ENCODE results near the gene RXFP2. TPM values are rescaled to one million over a fixed set of nuclear protein-coding genes. Genes with fewer than 3 reads are reported as not detected.

The RXFP2 gene
- total and polyA plus RNA-seq, 2 experiments from 2014 or later, result not detected

DNA sequence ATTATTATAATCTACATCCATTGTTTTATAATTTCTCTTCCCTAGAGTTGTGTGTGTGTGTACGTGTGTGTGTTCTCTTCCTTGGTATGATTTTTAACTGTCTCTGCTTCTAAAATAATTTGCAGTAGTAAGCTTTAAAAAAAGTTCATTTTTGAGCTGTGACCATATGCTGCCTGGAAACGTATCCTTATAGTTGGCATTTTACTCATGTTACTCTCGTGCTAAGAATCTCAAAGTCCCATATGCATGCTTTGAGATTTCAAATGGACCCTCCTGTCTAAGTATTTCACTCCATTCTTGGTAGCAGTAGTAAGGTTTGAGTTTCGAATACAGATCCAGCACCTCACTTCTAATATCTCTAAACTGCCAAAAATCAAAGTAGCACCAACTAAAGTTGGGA, 109.9 kb downstream of the RXFP2 start:
- TF ChIP-seq EZH2 (IDR thresholded peaks at IDR 0.05; ENCODE audit: insufficient read depth, poor library complexity, severe bottlenecking), result no peak
- no peak for TF ChIP-seq EZH2phosphoT487 (IDR thresholded peaks at IDR 0.05; ENCODE audit: insufficient read depth, low read depth)
- H3K9me2 ChIP-seq (ENCODE audit: insufficient read depth), result no peaks in the 10 kb centered on the region
- WGBS, 2 experiments (ENCODE audit: low coverage in 1 of 2, low lambda C conversion rate in 2 of 2, missing lambda C conversion rate in 2 of 2), result 72 to 77% methylated on average over 4 of the region's 4 CpGs
- H3K4me3 ChIP-seq, result no peak overlapping the region
- no peaks in the 10 kb centered on the region for H3K36me3 ChIP-seq (ENCODE audit: low read depth)
- H3K9me3 ChIP-seq (ENCODE audit: low read depth), result no peaks in the 10 kb centered on the region
- no peak overlapping the region for H3K4me2 ChIP-seq (ENCODE audit: unreplicated experiment)
- in situ Hi-C loops (cut with MboI), result no loop called here
- DNase-seq, result no peak
- no peaks in the 10 kb centered on the region for H3K27me3 ChIP-seq (replicated peaks; ENCODE audit: insufficient read depth)
- H3K79me2 ChIP-seq (ENCODE audit: insufficient read depth), result no peaks in the 10 kb centered on the region
- H4K20me1 ChIP-seq (ENCODE audit: insufficient read depth), result no peaks in the 10 kb centered on the region
- no peak overlapping the region for H2AFZ ChIP-seq
- no peak overlapping the region for H3K27ac ChIP-seq
- H3K9ac ChIP-seq, result no peak overlapping the region
- H3F3A ChIP-seq (ENCODE audit: insufficient read depth), result no peaks in the 10 kb centered on the region
- no peaks in the 10 kb centered on the region for H3K4me1 ChIP-seq (ENCODE audit: insufficient read depth)

DNA sequence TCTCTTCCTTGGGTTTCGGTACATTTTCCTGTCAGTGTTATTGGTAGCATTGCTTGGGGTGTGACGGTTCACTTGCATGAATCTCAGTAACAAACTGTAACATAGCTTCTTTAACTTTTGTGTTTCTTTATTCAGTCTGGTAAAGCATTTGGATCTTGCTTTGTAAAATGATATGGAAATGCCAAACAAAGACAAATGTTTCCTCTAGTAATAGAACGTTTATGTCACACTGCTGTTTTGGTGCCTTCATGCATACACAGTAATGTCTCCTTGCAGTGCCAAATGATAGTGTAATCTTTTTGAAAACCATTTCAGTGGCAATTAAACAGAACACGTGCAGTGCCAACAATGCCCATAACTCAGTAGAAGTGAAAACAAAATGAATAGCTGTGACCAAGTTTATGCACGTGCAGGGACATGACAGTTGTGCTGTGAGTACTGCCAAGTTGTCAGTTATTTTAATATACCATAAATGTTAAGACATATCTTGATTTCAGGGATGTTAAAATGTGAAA, 110.8 kb downstream of the RXFP2 start:
- Histone ChIP-seq H3K4me3 (no peak overlapping the region), H3K27me3 (replicated peaks; ENCODE audit: insufficient read depth) (no peaks in the 10 kb centered on the region), H3K9me3 (ENCODE audit: low read depth) (no peaks in the 10 kb centered on the region), H3K79me2 (ENCODE audit: insufficient read depth) (no peaks in the 10 kb centered on the region), H2AFZ (no peak overlapping the region), H4K20me1 (ENCODE audit: insufficient read depth) (no peaks in the 10 kb centered on the region), H3K9ac (no peak overlapping the region), H3K9me2 (ENCODE audit: insufficient read depth) (no peaks in the 10 kb centered on the region), H3K36me3 (ENCODE audit: low read depth) (no peaks in the 10 kb centered on the region), H3K4me1 (ENCODE audit: insufficient read depth) (no peaks in the 10 kb centered on the region), H3K4me2 (ENCODE audit: unreplicated experiment) (no peak overlapping the region), H3K27ac (no peak overlapping the region), H3F3A (ENCODE audit: insufficient read depth) (no peaks in the 10 kb centered on the region)
- in situ Hi-C loops (cut with MboI), result no loop called here
- no peak for DNase-seq
- 59 to 60% methylated on average over 5 of the region's 5 CpGs for WGBS, 2 experiments (ENCODE audit: low coverage in 1 of 2, low lambda C conversion rate in 2 of 2, missing lambda C conversion rate in 2 of 2)
- TF ChIP-seq EZH2 (IDR thresholded peaks at IDR 0.05; ENCODE audit: insufficient read depth, poor library complexity, severe bottlenecking), result no peak
- TF ChIP-seq EZH2phosphoT487 (IDR thresholded peaks at IDR 0.05; ENCODE audit: insufficient read depth, low read depth), result no peak

GRCh38 chr13:31851216-31851615, 111.9 kb downstream of the RXFP2 start:
- in situ Hi-C loops (cut with MboI), result no loop called here
- TF ChIP-seq EZH2phosphoT487 (IDR thresholded peaks at IDR 0.05; ENCODE audit: insufficient read depth, low read depth) (no peak), EZH2 (IDR thresholded peaks at IDR 0.05; ENCODE audit: insufficient read depth, poor library complexity, severe bottlenecking) (no peak)
- H3K9me2 ChIP-seq (ENCODE audit: insufficient read depth), result no peaks in the 10 kb centered on the region
- H3K4me2 ChIP-seq (ENCODE audit: unreplicated experiment), result no peak overlapping the region
- H3K27me3 ChIP-seq (replicated peaks; ENCODE audit: insufficient read depth), result no peaks in the 10 kb centered on the region
- H4K20me1 ChIP-seq (ENCODE audit: insufficient read depth), result no peaks in the 10 kb centered on the region
- H3K9me3 ChIP-seq (ENCODE audit: low read depth), result no peaks in the 10 kb centered on the region
- no peak overlapping the region for H3K9ac ChIP-seq
- no peaks in the 10 kb centered on the region for H3K4me1 ChIP-seq (ENCODE audit: insufficient read depth)
- WGBS, 2 experiments (ENCODE audit: low coverage in 1 of 2, low lambda C conversion rate in 2 of 2, missing lambda C conversion rate in 2 of 2), result 95 to 97% methylated on average over 6 of the region's 6 CpGs
- H3K4me3 ChIP-seq, result no peak overlapping the region
- no peak for DNase-seq
- no peaks in the 10 kb centered on the region for H3K36me3 ChIP-seq (ENCODE audit: low read depth)
- H3F3A ChIP-seq (ENCODE audit: insufficient read depth), result no peaks in the 10 kb centered on the region
- no peak overlapping the region for H2AFZ ChIP-seq
- no peak overlapping the region for H3K27ac ChIP-seq
- H3K79me2 ChIP-seq (ENCODE audit: insufficient read depth), result no peaks in the 10 kb centered on the region

All from GM23248 (cell line).